A549 (cell line): ENCODE data around the gene SLIT3.

Experiments used
- CBX2 ChIP-seq: fragments of 200-600 bp; sonication (generic); IDR thresholded peaks from 2 replicates; pipeline ENCODE4 v1.6.1; 2016; ENCODE audit warnings: low read depth, mild to moderate bottlenecking, borderline replicate concordance
- CEBPB ChIP-seq, 2 experiments: fragments of >200 bp in 1 of 2; sonication (Bioruptor Twin) in 1 of 2; formaldehyde crosslinking in 1 of 2; IDR thresholded peaks; 2 replicates each; pipeline ENCODE4 v1.6.1; 2012 to 2016
- CTCF ChIP-seq: fragments of >200 bp; sonication (Bioruptor Twin); formaldehyde crosslinking; IDR thresholded peaks from 3 replicates; pipeline ENCODE4 v1.5.1; 2016
- EP300 ChIP-seq, 2 experiments: fragments of >200 bp; sonication (Bioruptor Twin); formaldehyde crosslinking; IDR thresholded peaks; 2 replicates in 1 of 2; 3 replicates in 1 of 2; pipeline ENCODE4 v1.6.1; 2016 to 2017
- HDAC2 ChIP-seq: fragments of 200-600 bp; sonication (generic); IDR thresholded peaks from 2 replicates; pipeline ENCODE4 v1.6.1; 2016
- RAD21 ChIP-seq, 2 experiments: fragments of >200 bp in 1 of 2; sonication (Bioruptor Twin) in 1 of 2; formaldehyde crosslinking in 1 of 2; IDR thresholded peaks in 1 of 2; conservative IDR thresholded peaks in 1 of 2; 2 replicates in 1 of 2; 3 replicates in 1 of 2; pipeline ENCODE4 v1.6.1; 2012 to 2018; ENCODE audit warnings: inconsistent platforms in 1 of 2
- SMC3 ChIP-seq: fragments of >200 bp; sonication (Bioruptor Twin); formaldehyde crosslinking; IDR thresholded peaks from 3 replicates; pipeline ENCODE4 v1.6.1; 2018; ENCODE audit warnings: inconsistent platforms

- no peak for TF ChIP-seq CTCF
- TF ChIP-seq SMC3, result no peak
- TF ChIP-seq CEBPB (IDR thresholded peaks at IDR 0.05), result no peak
- TF ChIP-seq CBX2, result no peak
- TF ChIP-seq EP300 (IDR thresholded peaks at IDR 0.05), result no peak
- no peak for TF ChIP-seq HDAC2
- no peak for TF ChIP-seq RAD21 (conservative IDR thresholded peaks at IDR 0.05 in 1 of 2, IDR thresholded peaks at IDR 0.05 in 1 of 2)
Observed at GRCh38 chr5:169299191-169299662, 1.7 kb downstream of the SLIT3 start.
